GM12878 (cell line): Measurements from ENCODE around the gene COX19. TPM values are rescaled to one million over a fixed set of nuclear protein-coding genes. Genes with fewer than 3 reads are reported as not detected.

ENCODE experiments used
- BMI1 ChIP-seq: fragments of 450-650 bp; IDR thresholded peaks from 2 replicates; pipeline ENCODE4 v1.6.1; 2016; ENCODE audit warnings: mild to moderate bottlenecking, moderate library complexity, borderline replicate concordance
- CBFB ChIP-seq: IDR thresholded peaks from 2 replicates; pipeline ENCODE4 v1.6.1; 2016; ENCODE audit warnings: antibody characterized with exemption, low read depth
- CHD1 ChIP-seq: IDR thresholded peaks from 2 replicates; pipeline ENCODE4 v1.6.1; 2012; ENCODE audit warnings: low read depth, low read length, improper control_type of control experiment
- DPF2 ChIP-seq: fragments of 450-650 bp; IDR thresholded peaks from 2 replicates; pipeline ENCODE4 v1.6.1; 2017; ENCODE audit warnings: mild to moderate bottlenecking
- EED ChIP-seq: sonication (generic); IDR thresholded peaks from 2 replicates; pipeline ENCODE4 v1.6.1; 2016; ENCODE audit warnings: antibody characterized with exemption, low read depth
- ELK1 ChIP-seq: IDR thresholded peaks from 2 replicates; pipeline ENCODE4 v1.6.1; 2012; ENCODE audit warnings: low read depth, low read length, improper control_type of control experiment
- FOS ChIP-seq: IDR thresholded peaks from 3 replicates; pipeline ENCODE4 v1.6.1; 2011; ENCODE audit warnings: borderline replicate concordance; ENCODE audit not compliant: insufficient read length; ENCODE audit errors: extremely low read depth
- IKZF2 ChIP-seq, 2 experiments: fragments of 450-650 bp; IDR thresholded peaks; 2 replicates each; pipeline ENCODE4 v1.6.1; 2017; ENCODE audit warnings: mild to moderate bottlenecking in 2 of 2, moderate library complexity in 2 of 2
- LARP7 ChIP-seq: fragments of 450-650 bp; IDR thresholded peaks from 2 replicates; pipeline ENCODE4 v1.6.1; 2017; ENCODE audit warnings: mild to moderate bottlenecking
- MTA2 ChIP-seq: fragments of 450-650 bp; IDR thresholded peaks from 2 replicates; pipeline ENCODE4 v1.6.1; 2016; ENCODE audit warnings: low read depth, mild to moderate bottlenecking, moderate library complexity
- MXI1 ChIP-seq: fragments of 150-350 bp; IDR thresholded peaks from 2 replicates; pipeline ENCODE4 v1.6.1; 2011; ENCODE audit warnings: low read depth, mild to moderate bottlenecking, inconsistent platforms, low read length, improper control_type of control experiment
- MYC ChIP-seq: IDR thresholded peaks from 2 replicates; pipeline ENCODE4 v1.6.1; 2011; ENCODE audit warnings: mild to moderate bottlenecking, low read length, moderate library complexity, inconsistent platforms; ENCODE audit not compliant: insufficient read depth, insufficient replicate concordance, insufficient read length, severe bottlenecking
- NBN ChIP-seq: fragments of 450-650 bp; IDR thresholded peaks from 2 replicates; pipeline ENCODE4 v1.6.1; 2016
- NR2C1 ChIP-seq: fragments of 450-650 bp; IDR thresholded peaks from 2 replicates; pipeline ENCODE4 v1.6.1; 2017; ENCODE audit warnings: antibody characterized with exemption, mild to moderate bottlenecking, moderate library complexity
- PAX5 ChIP-seq: IDR thresholded peaks from 2 replicates; pipeline ENCODE4 v1.6.1; 2011; ENCODE audit warnings: low read depth, low read length, borderline replicate concordance
- PML ChIP-seq: IDR thresholded peaks from 2 replicates; pipeline ENCODE4 v1.6.1; 2012; ENCODE audit warnings: low read length, inconsistent platforms
- POLR2A ChIP-seq: IDR thresholded peaks from 2 replicates; pipeline ENCODE4 v1.6.1; 2011; ENCODE audit warnings: low read depth, mild to moderate bottlenecking, low read length
- POLR2AphosphoS2 ChIP-seq: IDR thresholded peaks from 2 replicates; pipeline ENCODE4 v1.6.1; 2011; ENCODE audit warnings: low read depth, mild to moderate bottlenecking, low read length, improper control_type of control experiment, moderate library complexity
- RB1 ChIP-seq: fragments of 450-650 bp; formaldehyde crosslinking; IDR thresholded peaks from 2 replicates; pipeline ENCODE4 v1.6.1; 2017; ENCODE audit warnings: mild to moderate bottlenecking, borderline replicate concordance
- REST ChIP-seq: IDR thresholded peaks from 2 replicates; pipeline ENCODE4 v1.6.1; 2012; ENCODE audit warnings: mild to moderate bottlenecking, low read depth, low read length
- SPI1 ChIP-seq: IDR thresholded peaks from 2 replicates; pipeline ENCODE4 v1.6.1; 2011; ENCODE audit warnings: low read depth, mild to moderate bottlenecking, low read length, moderate library complexity, borderline replicate concordance; ENCODE audit not compliant: insufficient read depth
- SUPT20H ChIP-seq: IDR thresholded peaks from 2 replicates; pipeline ENCODE4 v1.6.1; 2011; ENCODE audit warnings: low read depth, mild to moderate bottlenecking, low read length, moderate library complexity, borderline replicate concordance; ENCODE audit not compliant: control insufficient read depth
- SUZ12 ChIP-seq: fragments of 200-600 bp; sonication (generic); IDR thresholded peaks from one replicate; pipeline ENCODE4 v1.6.1; 2018; ENCODE audit warnings: antibody characterized with exemption, mild to moderate bottlenecking; ENCODE audit not compliant: unreplicated experiment
- TAF1 ChIP-seq: IDR thresholded peaks from 2 replicates; pipeline ENCODE4 v1.6.1; 2011; ENCODE audit warnings: mild to moderate bottlenecking, low read depth, low read length, borderline replicate concordance
- TCF12 ChIP-seq: IDR thresholded peaks from 2 replicates; pipeline ENCODE4 v1.6.1; 2011; ENCODE audit warnings: low read depth, mild to moderate bottlenecking, low read length
- TCF3 ChIP-seq: IDR thresholded peaks from 2 replicates; pipeline ENCODE4 v1.6.1; 2012; ENCODE audit warnings: low read depth, mild to moderate bottlenecking, low read length, borderline replicate concordance; ENCODE audit not compliant: insufficient read depth
- YY1 ChIP-seq: IDR thresholded peaks from 2 replicates; pipeline ENCODE4 v1.6.1; 2011; ENCODE audit warnings: low read depth, mild to moderate bottlenecking, low read length
- ZNF207 ChIP-seq: fragments of 450-650 bp; IDR thresholded peaks from 2 replicates; pipeline ENCODE4 v1.6.1; 2014; ENCODE audit warnings: antibody characterized with exemption, mild to moderate bottlenecking, borderline replicate concordance
- polyA plus RNA-seq, 11 experiments: library from polyadenylated mRNA; depleted of rRNA in 4 of 11; unstranded in 6 of 11; stranded (reverse) in 5 of 11; fragments of >200 nt; fragmentation: Nextera tagmentation in 4 of 11; fragmentation: Illumina TruSeq in 1 of 11; extraction: Ambion mirVana in 4 of 11; extraction: Trizol in 1 of 11; gene quantifications; 1 replicate in 1 of 11; 2 replicates in 10 of 11; pipeline versions ENCODE4 v1.2.1 to v1.2.3, GENCODE V29; 2011 to 2016; ENCODE audit warnings: inconsistent platforms in 2 of 11, missing spikeins in 2 of 11, low read depth in 1 of 11
- total RNA-seq, 4 experiments: library from RNA; depleted of rRNA in 3 of 4; stranded (reverse); fragments of >200 nt in 3 of 4; fragmentation: Illumina TruSeq in 1 of 4; extraction: Trizol in 1 of 4; gene quantifications; 2 replicates each; pipeline versions ENCODE4 v1.2.1 to v1.2.3, GENCODE V29; 2013 to 2021

COX19 gene
- total and polyA plus RNA-seq, 10 of the 15 experiments (the other 5 are each of a cell fraction or from before 2014, with no cell fraction given) = 3.7 to 17.9 (median 10.8) TPM

GRCh38 chr7:936386-937054 lies 38.8 kb downstream of the COX19 start (continued):
- TF ChIP-seq MTA2 = peak; percentile 85
- TF ChIP-seq SUZ12 = no peak
- no peak for TF ChIP-seq ELK1
- TF ChIP-seq PML = no peak
- TF ChIP-seq ZNF207 = no peak
- TF ChIP-seq TCF12 = peak; percentile 71; the same call in 1 of the 2 replicates
- no peak for TF ChIP-seq BMI1
- TF ChIP-seq REST = no peak
- peak; percentile 98 for TF ChIP-seq IKZF2 (IDR thresholded peaks at IDR 0.05)
- TF ChIP-seq FOS = no peak
- TF ChIP-seq CBFB = peak; percentile 49; the same call in 1 of the 2 replicates
- no peak for TF ChIP-seq CHD1
- no peak for TF ChIP-seq MYC
- no peak; the same call in 1 of the 2 replicates for TF ChIP-seq POLR2A
- TF ChIP-seq SUPT20H = no peak
- no peak for TF ChIP-seq POLR2AphosphoS2
- no peak for TF ChIP-seq SPI1
- TF ChIP-seq NR2C1 = no peak
- TF ChIP-seq NBN = peak; percentile 91
- TF ChIP-seq YY1 = peak; percentile 55; the same call in 1 of the 2 replicates
- TF ChIP-seq LARP7 = no peak
- no peak for TF ChIP-seq MXI1
- peak; percentile 76; the same call in 1 of the 2 replicates for TF ChIP-seq RB1
- TF ChIP-seq EED = peak; percentile 94
- peak; percentile 93 for TF ChIP-seq DPF2
- TF ChIP-seq TAF1 = 0 out of 2 replicates have a peak, but pooled peaks have one; percentile 17
- TF ChIP-seq PAX5 = 0 out of 2 replicates have a peak, but pooled peaks have one; percentile 12
- no peak for TF ChIP-seq TCF3
